Stimulated activated CD4-positive, alpha-beta T cell treated with anti-CD3 and anti-CD28 coated beads, Interleukin-2, amount 100 ng/mL, for 24 hours (primary cell): ENCODE data around the gene CPXM2.

ENCODE experiments used
- DNase-seq, 2 donors: peaks; one replicate each; pipeline ENCODE4 v3.0.0-alpha.2; 2020

CPXM2 gene

GRCh38 chr10:123842692-123843385 lies 48.8 kb downstream of the CPXM2 start:
- DNase-seq: no peak

DNA sequence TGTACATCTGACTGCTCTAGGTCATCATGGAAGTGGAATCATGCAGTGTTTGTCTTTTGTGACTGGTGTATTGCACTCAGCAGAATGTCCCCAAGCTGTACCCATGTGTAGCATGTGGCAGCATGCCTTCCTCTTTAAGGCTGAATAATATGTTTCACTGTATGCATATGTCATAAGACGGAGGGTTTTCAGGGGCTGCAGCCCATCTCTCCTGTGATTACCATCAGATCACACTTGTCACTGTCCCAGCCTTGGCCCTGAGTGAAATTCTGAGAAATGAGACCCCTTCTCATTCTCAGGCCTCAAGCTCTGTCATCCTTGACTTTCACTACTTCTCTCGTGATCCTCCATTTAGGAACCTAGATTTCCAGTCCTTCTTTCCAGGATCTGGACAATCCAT lies 50.0 kb downstream of the CPXM2 start:
- DNase-seq: no peak

GRCh38 chr10:123841115-123841514 lies 50.5 kb downstream of the CPXM2 start:
- no peak for DNase-seq

DNA sequence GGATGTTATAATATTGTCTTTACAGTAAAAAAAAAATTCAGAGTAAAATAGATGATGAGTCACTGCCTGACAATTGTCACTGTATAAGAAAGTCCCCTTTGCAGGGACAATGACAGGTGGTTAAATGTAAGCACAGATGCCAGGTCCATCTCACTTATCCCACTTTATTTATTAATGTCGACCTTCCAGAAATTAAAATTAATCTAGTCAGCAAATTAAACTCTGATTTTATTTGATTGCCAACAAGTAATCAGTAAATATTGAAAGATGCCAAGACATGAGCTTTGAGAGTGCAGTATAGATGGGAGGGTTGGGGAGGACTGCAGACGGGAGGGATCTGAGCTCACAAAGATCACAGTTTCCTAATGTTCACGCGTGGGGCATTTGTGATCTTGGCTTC lies 50.9 kb downstream of the CPXM2 start:
- no peak for DNase-seq

DNA sequence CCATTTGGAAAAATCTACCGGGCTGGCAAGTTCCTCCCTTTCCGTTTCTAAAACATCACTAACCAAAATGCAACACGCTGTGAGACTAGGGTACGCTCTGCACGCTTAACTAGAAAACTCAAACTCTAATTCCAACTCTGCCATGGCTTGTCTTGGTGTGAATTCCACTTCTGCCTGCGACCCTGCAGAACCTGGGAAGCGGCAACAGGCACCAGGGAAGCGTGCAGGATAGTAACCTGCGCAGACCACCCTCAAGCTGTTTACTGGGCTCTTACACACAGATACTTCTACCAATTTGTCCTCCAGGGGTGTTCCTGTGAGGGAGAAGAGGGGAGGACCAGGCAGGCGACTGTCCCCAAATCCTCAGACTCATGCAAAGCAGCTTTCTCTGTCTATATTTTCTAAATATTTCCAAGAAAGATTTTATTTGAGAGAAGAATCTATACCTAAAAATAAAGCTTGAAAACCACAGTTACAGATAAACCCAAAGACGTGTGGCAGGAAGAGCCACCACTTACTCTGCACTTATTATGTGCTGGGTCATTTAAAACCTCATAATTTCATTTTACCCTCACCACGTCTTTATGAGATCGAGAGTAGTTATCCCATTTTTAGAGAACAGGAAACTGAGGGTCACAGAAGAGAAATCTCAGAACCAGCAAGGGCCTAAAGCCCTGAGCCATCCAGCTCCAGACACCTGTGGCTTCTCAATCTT lies 52.9 kb downstream of the CPXM2 start:
- no peak for DNase-seq

- no peak for DNase-seq
These were observed 53.9 kb downstream of the CPXM2 start for GRCh38 chr10:123837756-123838155.

- DNase-seq: no peak
These were observed 55.0 kb downstream of the CPXM2 start for GRCh38 chr10:123836418-123837145.

DNA sequence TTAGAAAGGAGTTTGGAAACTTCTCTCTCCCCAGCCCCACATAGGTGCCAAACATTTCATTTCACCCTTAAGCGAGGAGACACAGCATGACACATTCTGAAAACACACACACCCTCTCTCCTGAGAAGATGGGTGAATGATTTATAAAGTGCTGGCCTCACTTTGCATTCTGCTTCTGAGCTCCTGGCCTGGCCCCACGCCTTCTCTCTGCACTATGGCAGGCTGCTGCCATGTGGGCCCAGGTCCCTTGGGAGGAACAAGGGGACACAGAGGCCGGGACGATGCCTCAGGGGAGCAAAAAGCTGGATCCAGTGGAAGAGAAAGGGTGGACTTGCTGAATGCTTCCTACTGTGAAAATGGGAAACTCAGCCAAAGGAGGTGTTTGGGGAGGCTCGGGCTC lies 56.0 kb downstream of the CPXM2 start:
- no peak for DNase-seq

DNA sequence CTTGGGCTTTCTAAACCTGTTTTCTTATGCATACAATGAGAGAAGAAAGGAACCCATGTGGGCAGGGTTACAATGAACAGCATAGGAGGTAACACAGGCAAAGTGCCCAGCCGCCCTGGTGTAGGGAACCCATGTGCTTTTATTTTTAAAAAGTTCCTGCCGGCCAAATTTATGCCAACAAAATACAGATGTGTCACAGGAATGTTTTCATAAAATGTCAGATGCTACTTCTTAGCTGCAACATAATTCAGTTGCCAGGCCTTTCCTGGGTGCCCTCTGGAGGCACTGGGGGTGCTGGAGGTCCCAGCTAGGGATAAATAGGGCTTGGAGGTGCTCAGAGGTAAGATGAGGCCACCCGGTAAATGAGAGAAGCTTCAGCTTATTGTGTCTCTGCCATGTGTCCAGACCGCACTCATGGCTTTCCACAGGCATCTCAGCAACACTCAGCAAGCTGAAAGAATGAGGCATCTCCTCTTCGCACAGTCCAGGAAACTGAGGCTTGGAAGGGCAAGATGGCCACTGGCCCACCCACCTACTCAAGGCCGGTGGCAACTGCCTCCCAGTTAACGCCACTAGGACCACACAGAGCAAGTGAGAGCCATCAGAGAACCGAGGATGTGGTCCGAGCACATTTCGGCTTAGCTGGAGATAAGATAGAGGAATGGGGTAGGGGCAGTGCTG lies 58.3 kb downstream of the CPXM2 start:
- DNase-seq: no peak

DNA sequence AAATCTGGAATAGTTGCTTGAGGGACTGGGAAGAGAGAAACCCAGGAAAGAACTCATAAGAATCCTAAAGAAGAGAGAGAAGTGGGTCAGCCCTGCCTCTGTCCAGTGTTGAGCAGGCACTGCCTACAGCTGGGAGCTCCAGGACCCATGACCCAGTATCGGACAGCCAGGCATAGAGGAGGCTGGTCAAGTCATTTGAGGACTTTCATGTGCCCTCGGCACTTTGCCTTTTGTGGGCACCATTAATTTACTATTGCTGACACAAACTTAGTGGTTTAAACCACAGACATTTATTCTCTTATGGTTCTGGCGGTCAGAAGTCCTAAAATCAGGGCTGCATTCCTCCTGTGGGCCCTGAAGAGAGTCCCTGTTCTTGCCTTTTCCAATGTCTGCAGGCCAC lies 60.3 kb downstream of the CPXM2 start:
- DNase-seq: no peak

GRCh38 chr10:123821136-123821535 lies 70.5 kb downstream of the CPXM2 start:
- no peak for DNase-seq

- no peak for DNase-seq
These were observed 82.0 kb downstream of the CPXM2 start for GRCh38 chr10:123809632-123810031.

GRCh38 chr10:123808906-123809305 lies 82.7 kb downstream of the CPXM2 start:
- DNase-seq: no peak

DNA sequence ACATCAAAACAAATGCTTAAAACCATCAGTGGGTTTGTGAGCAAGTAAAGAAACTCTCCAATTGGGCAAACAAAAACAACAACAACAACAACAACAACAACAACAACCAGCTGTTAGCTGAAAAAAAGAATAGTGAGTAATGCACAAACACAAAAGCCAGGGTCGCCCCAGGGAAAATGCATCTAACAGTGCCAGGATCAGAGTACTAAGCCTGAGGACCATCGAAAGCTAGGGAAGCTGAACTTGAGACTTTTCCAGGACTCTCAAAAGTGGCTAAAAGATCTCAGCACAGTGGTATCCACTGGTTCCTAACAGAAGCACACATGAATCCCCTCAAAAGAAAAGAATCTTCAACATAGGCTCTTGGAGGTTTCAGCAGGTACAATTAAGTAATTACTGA lies 83.3 kb downstream of the CPXM2 start:
- no peak for DNase-seq

DNA sequence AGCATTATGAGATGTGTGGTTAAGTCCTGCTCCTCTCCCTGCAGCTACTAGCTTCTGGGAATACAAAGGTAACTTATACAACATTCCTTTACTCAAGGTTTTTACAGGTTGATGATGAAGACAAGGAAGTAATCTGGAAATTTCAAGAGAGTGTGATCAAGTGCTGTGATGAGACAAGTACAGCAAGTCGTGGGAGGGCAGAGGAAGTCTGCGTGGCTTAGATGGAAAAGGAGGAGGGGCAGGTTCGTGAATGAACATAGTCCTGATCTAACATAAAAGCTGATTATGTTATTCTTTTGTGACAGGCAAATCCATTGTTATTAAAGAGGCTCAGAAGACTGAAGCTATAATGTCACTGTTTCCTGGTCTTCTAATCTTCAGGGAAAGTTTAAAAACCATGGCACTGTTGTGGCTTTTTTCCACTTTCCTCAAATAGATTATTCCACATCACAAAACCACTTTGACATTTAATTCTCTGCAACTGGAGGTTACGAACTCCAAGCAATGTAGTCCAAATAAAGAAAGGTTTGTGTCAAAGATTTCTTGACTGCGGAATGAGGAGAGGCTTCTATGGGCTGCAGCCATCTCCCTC lies 84.1 kb downstream of the CPXM2 start:
- DNase-seq: no peak

- no peak for DNase-seq
These were observed 86.9 kb downstream of the CPXM2 start for GRCh38 chr10:123804716-123805115.

DNA sequence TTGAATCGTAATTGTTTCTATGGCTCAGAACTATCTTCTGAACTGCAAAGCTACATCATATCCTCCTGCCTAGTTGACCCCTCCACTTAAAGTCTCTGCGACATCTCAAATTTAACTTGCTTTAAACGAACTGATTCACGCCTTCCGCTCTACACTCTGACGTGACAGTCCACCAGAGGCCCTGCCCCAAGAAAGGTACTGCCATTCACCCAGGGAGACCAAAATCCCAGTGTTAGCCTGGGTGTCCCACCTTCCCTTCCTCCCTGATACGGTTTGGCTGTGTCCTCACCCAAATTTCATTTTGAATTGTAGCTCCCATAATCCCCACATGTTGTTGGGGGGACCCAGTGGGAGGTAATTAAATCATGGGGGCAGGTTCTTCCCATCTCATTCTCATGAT lies 90.8 kb downstream of the CPXM2 start:
- DNase-seq: no peak

DNA sequence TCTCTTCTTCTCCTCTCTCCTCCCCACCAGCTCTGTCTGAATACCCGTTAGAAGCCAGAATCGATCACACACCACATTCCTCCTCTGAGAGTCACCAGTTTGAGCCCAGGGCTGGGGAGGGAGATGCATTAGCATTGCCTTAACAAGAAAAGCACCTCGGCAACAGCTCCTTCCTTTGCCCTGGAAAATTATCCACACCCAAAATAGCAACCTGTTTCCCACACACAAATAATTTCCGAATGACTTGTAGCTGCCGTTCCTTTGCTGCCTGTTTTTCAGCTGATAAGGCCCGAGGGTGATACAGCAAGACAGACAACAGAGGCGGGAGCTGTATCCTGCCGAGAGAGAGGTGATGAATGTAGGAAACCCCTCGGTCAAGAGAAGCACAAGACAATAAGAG lies 91.3 kb downstream of the CPXM2 start:
- no peak for DNase-seq

- no peak for DNase-seq
These were observed 92.8 kb downstream of the CPXM2 start for GRCh38 chr10:123798856-123799255.

DNA sequence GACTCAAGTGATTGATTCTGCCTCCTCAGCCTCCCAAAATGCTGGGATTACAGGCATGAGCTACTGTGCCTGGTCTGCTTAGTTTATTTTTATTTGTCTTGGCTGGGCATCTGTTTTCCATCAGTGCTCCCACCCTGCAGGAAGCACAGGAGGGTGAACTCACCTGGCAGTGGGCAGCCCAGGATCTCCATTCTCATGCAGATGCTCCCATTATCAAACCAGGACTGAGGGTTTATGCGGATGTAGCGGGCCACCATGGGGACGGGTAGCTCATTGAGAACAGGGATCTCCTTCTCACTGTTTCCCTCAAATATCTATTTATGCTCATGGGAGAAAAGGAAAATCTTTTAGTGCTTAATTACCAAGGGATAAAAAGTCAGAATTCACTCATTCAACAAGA lies 93.8 kb downstream of the CPXM2 start:
- DNase-seq: no peak

GRCh38 chr10:123796736-123797135 lies 94.9 kb downstream of the CPXM2 start:
- no peak for DNase-seq

- no peak for DNase-seq
These were observed 95.6 kb downstream of the CPXM2 start for GRCh38 chr10:123795846-123796590.
